Endodermal cell (in vitro differentiated cells): ENCODE results near the gene COL8A1. TPM values are rescaled to one million over a fixed set of nuclear protein-coding genes. Genes with fewer than 3 reads are reported as not detected.

Source experiments
- DNase-seq: peaks from one replicate; pipeline ENCODE4 v3.0.0-alpha.2; 2017
- H3K27ac ChIP-seq: 2 replicates; pipeline ENCODE4 v1.5.1; 2013; ENCODE audit warnings: mild to moderate bottlenecking, low read depth, low read length, moderate library complexity
- H3K27me3 ChIP-seq: 2 replicates; pipeline ENCODE4 v1.6.1; 2013; ENCODE audit warnings: mild to moderate bottlenecking, low read length, moderate library complexity; ENCODE audit not compliant: insufficient read depth, control insufficient read depth, poor library complexity, severe bottlenecking
- H3K36me3 ChIP-seq: 2 replicates; pipeline ENCODE4 v1.7.0; 2013; ENCODE audit warnings: mild to moderate bottlenecking, low read length, moderate library complexity; ENCODE audit not compliant: control insufficient read depth, insufficient read depth
- H3K4me1 ChIP-seq: one replicate; pipeline ENCODE4 v1.7.0; 2013; ENCODE audit warnings: low read length; ENCODE audit not compliant: control insufficient read depth, insufficient read depth
- H3K4me3 ChIP-seq: 2 replicates; pipeline ENCODE4 v1.5.1; 2013; ENCODE audit warnings: mild to moderate bottlenecking, low read length, moderate library complexity
- H3K9ac ChIP-seq: 2 replicates; pipeline ENCODE4 v1.6.1; 2013; ENCODE audit warnings: mild to moderate bottlenecking, low read length, moderate library complexity; ENCODE audit not compliant: poor library complexity, severe bottlenecking; ENCODE audit errors: extremely low read depth
- H3K9me3 ChIP-seq: 2 replicates; pipeline ENCODE4 v1.6.1; 2013; ENCODE audit warnings: mild to moderate bottlenecking, low read length, moderate library complexity; ENCODE audit not compliant: control insufficient read depth
- H3K27ac Mint-ChIP-seq: 2 replicates; pipeline ENCODE4 v1.8.0; 2020; ENCODE audit warnings: mixed read lengths
- H3K27me3 Mint-ChIP-seq: 2 replicates; pipeline ENCODE4 v1.8.0; 2021; ENCODE audit warnings: mild to moderate bottlenecking, mixed read lengths; ENCODE audit not compliant: insufficient read depth
- H3K36me3 Mint-ChIP-seq: 2 replicates; pipeline ENCODE4 v1.8.0; 2020; ENCODE audit warnings: low read depth, mixed read lengths
- H3K4me1 Mint-ChIP-seq: 2 replicates; pipeline ENCODE4 v1.8.0; 2020; ENCODE audit warnings: mixed read lengths
- H3K4me3 Mint-ChIP-seq: 2 replicates; pipeline ENCODE4 v1.8.0; 2020; ENCODE audit warnings: mild to moderate bottlenecking, moderate library complexity, mixed read lengths
- H3K9me3 Mint-ChIP-seq: 2 replicates; pipeline ENCODE4 v1.8.0; 2020; ENCODE audit warnings: mild to moderate bottlenecking, mixed read lengths
- WGBS, 2 experiments: methylation state at CpG; one replicate each; pipeline versions ENCODE4 v1.1.5 to v1.1.7; 2013; ENCODE audit warnings: missing lambda C conversion rate in 2 of 2, mixed read lengths in 1 of 2; ENCODE audit not compliant: insufficient coverage in 1 of 2, insufficient read length in 1 of 2; 5-methylcytosine and 5-hydroxymethylcytosine counted together
- total RNA-seq, 2 donors: library from RNA; stranded (reverse); fragmentation: NEBNext Ultra II Directional in 1 of 2; extraction: Animal tissue kit (Norgen Biotek cat#: 25700) in 1 of 2; gene quantifications; 2 replicates in 1 of 2; 3 replicates in 1 of 2; pipeline ENCODE4 v1.2.1, GENCODE V29; 2021
- TF ChIP-seq, protein P1 (sequence below): fragments of 200-600 bp; sonication (generic); conservative IDR thresholded peaks from 2 replicates; pipeline ENCODE4 v1.5.0; 2021; ENCODE audit warnings: antibody characterized with exemption, mild to moderate bottlenecking

The COL8A1 gene
- total RNA-seq, 2 donors from 2014 or later = 3.5 to 3.9 TPM

DNA sequence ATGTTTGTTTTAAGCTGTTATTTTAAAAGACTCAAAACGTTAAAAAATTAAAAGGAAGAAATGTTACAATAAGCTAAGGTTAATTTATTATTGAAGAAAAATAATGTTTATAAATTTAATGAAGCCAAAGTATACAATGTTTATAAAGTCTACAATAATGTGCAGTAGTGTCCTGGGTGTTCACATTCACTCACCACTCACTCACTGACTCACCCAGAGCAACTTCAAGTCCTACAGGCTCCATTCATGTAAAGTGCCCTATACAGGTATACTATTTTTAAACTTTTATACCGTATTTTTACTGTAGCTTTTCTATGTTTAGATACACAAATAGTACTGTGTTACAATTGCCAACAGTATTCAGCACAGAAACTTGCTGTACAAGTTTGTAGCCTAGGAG is 55.2 kb downstream of the COL8A1 start:
- no peak overlapping the region for H3K4me3 ChIP-seq
- H3K27me3 Mint-ChIP-seq = no peaks in the 10 kb centered on the region
- no peaks in the 10 kb centered on the region for H3K9me3 ChIP-seq
- no peak for DNase-seq
- peaks cover 16% of the 10 kb centered on the region for H3K4me1 Mint-ChIP-seq
- no peak overlapping the region for H3K4me3 Mint-ChIP-seq
- TF ChIP-seq, protein P1, sequence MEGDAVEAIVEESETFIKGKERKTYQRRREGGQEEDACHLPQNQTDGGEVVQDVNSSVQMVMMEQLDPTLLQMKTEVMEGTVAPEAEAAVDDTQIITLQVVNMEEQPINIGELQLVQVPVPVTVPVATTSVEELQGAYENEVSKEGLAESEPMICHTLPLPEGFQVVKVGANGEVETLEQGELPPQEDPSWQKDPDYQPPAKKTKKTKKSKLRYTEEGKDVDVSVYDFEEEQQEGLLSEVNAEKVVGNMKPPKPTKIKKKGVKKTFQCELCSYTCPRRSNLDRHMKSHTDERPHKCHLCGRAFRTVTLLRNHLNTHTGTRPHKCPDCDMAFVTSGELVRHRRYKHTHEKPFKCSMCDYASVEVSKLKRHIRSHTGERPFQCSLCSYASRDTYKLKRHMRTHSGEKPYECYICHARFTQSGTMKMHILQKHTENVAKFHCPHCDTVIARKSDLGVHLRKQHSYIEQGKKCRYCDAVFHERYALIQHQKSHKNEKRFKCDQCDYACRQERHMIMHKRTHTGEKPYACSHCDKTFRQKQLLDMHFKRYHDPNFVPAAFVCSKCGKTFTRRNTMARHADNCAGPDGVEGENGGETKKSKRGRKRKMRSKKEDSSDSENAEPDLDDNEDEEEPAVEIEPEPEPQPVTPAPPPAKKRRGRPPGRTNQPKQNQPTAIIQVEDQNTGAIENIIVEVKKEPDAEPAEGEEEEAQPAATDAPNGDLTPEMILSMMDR = no peak
- H3K36me3 ChIP-seq = no peaks in the 10 kb centered on the region
- no peaks in the 10 kb centered on the region for H3K4me1 ChIP-seq
- no peaks in the 10 kb centered on the region for H3K9me3 Mint-ChIP-seq
- H3K27ac ChIP-seq = no peak overlapping the region
- no peak overlapping the region for H3K9ac ChIP-seq
- 100% methylated on average over 2 of the region's 2 CpGs; no CpG with 5 or more reads in 1 of the 2 experiments for WGBS, 2 experiments
- H3K27me3 ChIP-seq = no peaks in the 10 kb centered on the region
- H3K36me3 Mint-ChIP-seq = no peaks in the 10 kb centered on the region
- H3K27ac Mint-ChIP-seq = no peak overlapping the region

DNA sequence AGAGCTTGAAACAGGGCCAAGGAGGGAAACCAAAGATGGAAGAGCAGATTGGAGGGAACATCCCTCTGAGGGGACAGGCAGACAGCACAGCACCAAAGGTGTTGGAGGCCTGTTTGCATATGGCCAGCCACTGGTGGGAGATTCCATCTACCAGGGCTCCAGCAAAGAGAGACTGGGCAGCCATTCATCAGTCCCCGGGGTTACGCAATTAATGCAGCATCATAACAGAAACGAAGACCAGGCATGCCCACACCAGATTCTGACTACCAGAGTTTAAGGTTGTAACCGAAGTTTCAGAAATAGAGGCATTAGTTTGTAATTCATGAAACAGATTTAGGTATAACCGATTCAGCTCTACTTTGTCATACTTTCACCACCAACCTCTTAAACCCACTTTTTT is 58.1 kb downstream of the COL8A1 start:
- no peaks in the 10 kb centered on the region for H3K4me1 ChIP-seq
- no peaks in the 10 kb centered on the region for H3K36me3 Mint-ChIP-seq
- H3K4me3 ChIP-seq = no peak overlapping the region
- H3K27ac Mint-ChIP-seq = no peak overlapping the region
- H3K9me3 ChIP-seq = no peaks in the 10 kb centered on the region
- no peaks in the 10 kb centered on the region for H3K27me3 Mint-ChIP-seq
- no peaks in the 10 kb centered on the region for H3K27me3 ChIP-seq
- 97% methylated on average over 5 of the region's 5 CpGs for WGBS, 2 experiments
- no peaks in the 10 kb centered on the region for H3K9me3 Mint-ChIP-seq
- no peak overlapping the region for H3K9ac ChIP-seq
- H3K36me3 ChIP-seq = no peaks in the 10 kb centered on the region
- TF ChIP-seq, protein P1 = no peak
- no peak for DNase-seq
- H3K4me3 Mint-ChIP-seq = no peak overlapping the region
- H3K4me1 Mint-ChIP-seq = peaks cover 6% of the 10 kb centered on the region
- no peak overlapping the region for H3K27ac ChIP-seq

DNA sequence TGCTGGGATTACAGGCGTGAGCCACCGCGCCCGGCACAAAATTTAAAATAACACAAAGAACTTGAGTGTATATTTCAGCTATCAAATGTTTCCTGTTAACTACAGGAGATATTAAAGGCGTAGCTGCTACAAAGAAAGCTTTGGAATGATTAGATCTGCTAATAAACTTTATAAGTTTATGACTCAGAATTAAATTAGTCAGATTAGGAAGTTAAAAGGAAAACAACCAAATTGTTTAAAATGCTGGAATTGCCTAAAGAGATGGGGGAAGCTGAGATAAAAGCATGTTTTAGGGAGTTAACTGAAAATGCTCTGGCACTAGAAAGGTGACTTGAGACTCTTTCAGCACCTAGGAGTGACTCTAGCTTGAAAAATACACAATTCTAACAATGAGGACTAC is 58.9 kb downstream of the COL8A1 start:
- Histone ChIP-seq H3K4me3 (no peak overlapping the region), H3K27ac (no peak overlapping the region), H3K9me3 (no peaks in the 10 kb centered on the region), H3K9ac (no peak overlapping the region), H3K4me1 (no peaks in the 10 kb centered on the region), H3K27me3 (no peaks in the 10 kb centered on the region), H3K36me3 (no peaks in the 10 kb centered on the region)
- no peak overlapping the region for H3K4me3 Mint-ChIP-seq
- H3K9me3 Mint-ChIP-seq = no peaks in the 10 kb centered on the region
- H3K27me3 Mint-ChIP-seq = no peaks in the 10 kb centered on the region
- DNase-seq = no peak
- no peaks in the 10 kb centered on the region for H3K36me3 Mint-ChIP-seq
- TF ChIP-seq, protein P1 = no peak
- 80 to 86% methylated on average over 4 to 5 of the region's 5 CpGs for WGBS, 2 experiments
- no peak overlapping the region for H3K27ac Mint-ChIP-seq
- H3K4me1 Mint-ChIP-seq = peaks cover 6% of the 10 kb centered on the region
